NCI-H446 treated with DMSO at 0.1 percent for 48 hours (cell line): Measurements from ENCODE around the gene CHST3.

Experiments
- DNase-seq: peaks from one replicate; lab custom pipeline; 2025; lab: John Stamatoyannopoulos, UW

The CHST3 gene

GRCh38 chr10:72010234-72010973, 46.2 kb downstream of the CHST3 start:
- no peak for DNase-seq

DNA sequence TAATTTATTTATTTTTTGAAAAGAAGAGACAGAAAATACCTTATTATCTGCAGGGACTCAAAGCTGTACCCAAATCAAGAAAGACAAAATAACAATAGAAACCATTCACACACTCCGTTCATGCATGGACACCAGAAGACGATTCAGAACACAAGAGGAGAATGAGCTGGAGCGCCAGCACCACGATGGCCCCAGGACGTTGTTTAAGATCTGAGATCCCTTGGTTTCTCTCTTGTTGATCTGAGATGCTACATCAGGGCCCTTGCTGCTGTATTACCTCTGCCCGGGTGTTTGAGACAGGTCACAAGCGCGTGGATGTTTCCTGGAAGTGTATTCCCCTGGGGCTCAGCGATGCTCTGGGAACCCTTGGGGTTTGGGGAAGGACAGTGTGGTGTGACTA, 46.8 kb downstream of the CHST3 start:
- DNase-seq: no peak

- no peak for DNase-seq
Measured at GRCh38 chr10:72011468-72011867, 47.3 kb downstream of the CHST3 start.

DNA sequence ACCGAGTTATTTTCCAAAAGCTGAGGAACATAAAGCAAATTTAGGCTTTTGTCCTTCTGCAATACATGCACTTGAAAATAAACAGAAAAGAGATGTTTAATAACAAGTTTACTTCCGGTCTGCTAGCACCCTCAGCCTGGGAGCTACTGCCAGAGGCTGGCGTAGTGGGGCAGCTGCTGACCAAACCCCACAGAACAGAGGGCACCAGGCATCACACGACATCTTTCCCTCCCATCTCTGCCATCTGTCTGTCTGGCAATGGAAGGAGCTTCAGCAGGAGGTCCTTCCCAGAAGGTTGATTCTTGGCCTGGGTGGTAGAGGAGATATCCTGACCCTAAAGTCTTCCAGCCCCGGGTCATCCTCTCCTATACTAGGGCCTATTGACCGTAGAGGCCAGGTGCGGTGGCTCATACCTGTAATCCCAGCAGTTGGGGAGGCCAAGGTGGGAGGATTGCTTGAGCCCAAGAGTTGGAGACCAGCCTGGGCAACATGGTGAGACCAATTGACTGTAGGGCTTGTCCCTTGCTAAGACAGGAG, 47.8 kb downstream of the CHST3 start:
- no peak for DNase-seq

GRCh38 chr10:72012796-72013195, 48.6 kb downstream of the CHST3 start:
- no peak for DNase-seq

DNA sequence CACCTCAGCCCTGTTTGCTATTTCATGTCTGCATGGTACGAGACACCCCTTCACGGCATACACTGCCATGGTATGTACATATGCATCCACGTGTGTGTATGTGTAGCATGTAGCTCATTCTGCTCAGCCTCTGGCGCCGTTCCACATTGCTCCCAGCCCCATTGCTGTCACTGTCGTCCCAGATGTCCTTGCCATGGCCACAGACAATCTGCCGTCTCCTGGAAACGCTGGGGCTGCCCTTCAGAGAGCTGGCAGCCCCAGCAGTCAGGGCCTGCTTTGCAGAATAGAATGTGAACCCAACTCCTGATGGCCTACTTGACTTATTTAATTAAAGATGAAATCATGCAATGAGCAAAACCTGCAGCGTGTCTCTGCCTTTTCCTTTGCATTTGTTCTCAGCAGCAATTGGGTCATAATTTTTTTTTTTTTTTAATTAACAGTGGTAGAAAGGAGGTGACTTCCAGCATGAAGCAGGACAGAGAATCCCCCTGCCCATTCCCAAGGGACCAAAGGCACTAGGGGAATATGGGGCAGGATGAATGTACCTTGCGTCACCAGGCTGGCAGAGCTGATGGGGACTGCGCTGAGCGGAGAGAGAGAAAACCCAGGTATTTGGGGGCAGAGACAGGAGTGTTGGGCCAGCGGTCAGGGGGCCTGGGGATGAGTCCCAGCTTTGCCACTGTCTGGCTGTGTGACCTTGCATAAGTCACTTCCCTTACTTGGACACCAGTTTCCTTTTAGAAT, 49.2 kb downstream of the CHST3 start:
- peak; percentile 8 for DNase-seq

GRCh38 chr10:72014197-72014596, 50.0 kb downstream of the CHST3 start:
- no peak for DNase-seq

- no peak for DNase-seq
Measured at GRCh38 chr10:72014785-72015480, 50.7 kb downstream of the CHST3 start.

DNA sequence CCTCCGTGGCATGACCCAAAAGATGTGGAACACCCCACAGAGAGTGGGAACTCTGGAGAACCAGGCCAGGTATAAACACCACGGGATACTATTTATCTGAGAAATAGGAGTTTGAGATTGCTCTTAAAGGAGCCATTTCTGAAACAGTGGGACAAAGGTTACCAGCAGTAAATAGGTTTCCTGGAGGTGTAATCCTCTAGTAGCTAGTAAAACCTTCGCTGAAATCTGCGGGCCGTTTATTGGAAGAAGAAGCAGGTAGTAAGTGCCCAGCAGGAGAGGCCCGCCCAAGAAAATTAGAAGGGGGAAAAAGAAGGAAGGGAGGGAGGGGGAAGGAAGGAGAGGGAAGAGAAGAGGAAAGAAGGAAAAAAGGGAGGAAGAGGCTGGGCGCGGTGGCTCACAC, 51.6 kb downstream of the CHST3 start:
- no peak for DNase-seq

DNA sequence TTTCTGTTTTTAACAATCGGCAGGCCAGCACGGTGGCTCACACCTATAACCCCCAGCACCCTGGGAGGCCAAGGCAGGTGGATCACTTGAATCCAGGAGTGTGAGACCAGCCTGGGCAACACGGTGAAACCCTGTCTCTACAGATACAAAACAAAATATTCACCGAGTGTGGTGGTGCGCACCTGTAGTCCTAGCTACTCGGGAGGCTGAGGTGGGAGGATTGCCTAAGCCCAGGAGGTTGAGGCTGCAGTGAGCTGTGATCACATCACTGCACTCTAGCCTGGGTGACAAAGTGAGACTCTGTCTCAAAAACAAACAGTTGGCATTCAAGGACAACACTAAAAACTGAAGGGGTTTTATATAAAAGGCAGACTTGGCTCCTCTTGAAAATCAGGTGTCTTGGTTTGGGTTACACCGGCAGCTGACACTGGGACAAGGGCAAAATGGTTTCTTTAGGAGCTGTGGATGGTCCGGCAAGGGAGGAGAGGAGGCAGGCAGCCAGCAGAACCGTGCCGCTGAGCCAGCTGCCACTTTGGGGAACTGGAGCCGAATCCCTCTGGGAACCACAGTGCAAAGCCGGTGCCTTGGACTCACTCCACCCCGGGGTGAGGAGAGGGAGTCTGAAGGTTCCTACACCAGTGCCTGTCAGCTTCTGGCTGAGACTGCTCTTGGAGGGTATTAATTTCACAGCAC, 52.6 kb downstream of the CHST3 start:
- no peak for DNase-seq

DNA sequence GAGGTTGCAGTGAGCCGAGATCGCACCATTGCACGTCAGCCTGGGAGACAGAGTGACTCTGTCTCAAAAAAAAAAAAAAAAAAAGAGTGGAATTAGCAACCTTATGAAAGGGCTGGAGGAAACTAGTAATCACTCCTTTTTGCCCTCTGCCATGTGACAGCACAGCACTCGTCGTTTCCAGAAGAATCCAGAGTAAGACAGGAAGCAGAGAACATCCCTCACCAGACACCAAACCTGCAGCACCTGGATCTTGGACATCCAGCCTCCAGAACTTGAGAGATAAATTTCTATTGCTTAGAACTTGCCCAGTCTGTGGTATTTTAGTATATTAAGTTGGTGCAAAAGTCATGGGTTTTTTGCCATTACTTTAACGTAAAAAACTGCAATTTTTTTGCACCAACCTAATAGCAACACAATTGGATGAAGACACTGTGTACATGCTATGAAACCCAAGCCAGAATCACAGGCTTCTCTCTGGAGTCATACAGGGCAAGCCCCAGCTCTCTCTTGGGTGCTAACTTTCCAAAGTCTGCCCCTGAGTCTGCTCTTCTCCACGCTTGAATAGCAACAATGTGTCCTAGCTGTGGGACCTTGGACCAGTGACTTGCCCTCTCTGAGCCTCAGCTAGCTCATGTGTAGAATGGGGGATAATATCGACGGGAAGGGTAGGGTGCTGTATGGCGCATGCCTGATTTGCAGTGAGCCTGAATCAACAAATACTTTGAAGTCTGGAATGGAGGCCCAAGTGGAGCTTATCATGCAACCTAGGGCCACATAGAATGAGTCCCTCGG, 55.1 kb downstream of the CHST3 start:
- DNase-seq: no peak

DNA sequence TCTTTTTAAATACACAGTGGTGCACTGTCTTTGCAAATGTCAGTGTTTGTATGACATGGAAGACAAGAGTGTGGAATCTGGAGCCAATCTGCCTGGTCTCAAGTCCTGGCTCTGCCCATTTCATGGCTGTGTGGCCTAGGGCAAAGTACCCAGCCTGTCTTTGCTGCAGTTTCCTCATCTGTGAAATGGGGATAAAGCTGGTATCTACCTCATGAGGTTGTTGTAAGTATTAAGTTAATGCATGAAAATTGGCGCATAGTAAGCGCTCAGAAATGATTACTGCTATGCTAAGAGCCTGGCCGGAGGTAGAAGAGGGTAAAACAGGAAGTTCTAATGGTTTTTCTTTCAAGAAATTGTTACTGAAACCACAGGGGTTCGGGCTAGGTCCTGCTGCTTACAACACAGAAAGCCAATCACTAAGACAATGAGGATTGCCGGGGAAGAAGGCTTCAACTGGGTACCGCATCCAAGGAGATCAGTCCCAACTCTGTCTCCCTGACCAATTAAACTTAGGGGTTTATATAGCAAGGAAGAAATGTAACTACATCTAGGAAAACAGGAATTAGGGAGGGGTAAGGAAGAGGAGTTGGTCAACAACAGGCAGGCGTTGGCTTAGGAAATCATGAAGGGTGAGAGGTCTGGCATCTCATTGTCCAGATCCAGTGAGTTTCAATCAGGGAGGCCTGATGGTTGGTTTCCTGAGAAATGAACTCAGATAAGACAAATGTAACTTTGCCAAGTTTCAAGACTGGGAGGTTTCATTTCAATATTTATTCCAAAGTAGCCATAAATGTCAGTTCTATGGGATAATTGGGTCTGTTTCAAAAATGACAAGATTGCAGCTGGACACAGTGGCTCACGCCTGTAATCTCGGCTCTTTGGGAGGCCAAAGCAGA, 57.0 kb downstream of the CHST3 start:
- no peak for DNase-seq

DNA sequence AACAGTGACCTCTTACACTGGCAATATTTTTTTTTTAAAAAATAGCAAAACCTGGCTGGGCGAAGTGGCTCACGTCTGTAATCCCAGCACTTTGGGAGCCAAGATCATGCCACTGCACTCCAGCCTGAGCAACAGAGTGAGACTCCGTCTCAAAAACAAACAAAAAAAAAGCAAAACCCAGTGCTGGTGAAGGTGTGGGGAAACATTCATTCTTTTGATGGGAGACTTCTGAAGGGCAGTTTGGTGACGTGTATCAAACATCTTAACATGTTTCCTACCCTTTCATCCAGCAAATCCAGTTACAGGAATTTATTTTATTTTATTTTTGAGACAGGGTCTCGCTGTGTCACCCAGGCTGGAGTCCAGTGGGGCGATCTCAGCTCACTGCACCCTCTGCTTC, 58.0 kb downstream of the CHST3 start:
- DNase-seq: no peak

DNA sequence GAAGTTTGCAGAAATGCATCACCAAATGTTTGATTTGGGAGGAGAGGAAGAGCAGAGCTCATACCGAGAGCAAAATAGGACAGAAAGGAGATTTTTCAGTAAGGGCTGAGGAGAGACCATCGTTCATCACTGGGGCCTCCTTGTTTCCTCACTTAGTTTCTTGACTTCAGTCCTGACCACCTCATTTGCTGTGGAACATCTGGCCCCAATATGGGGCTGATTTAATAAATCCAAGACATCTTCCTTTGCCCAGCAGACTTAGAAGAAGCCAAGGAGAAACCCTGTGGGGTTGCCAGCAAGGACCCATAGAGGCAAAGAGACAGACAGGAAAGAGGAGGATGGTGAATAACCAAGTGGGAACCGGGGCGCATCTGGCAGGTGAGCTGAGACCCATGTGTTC, 60.4 kb downstream of the CHST3 start:
- DNase-seq: no peak

GRCh38 chr10:72025400-72025799, 61.2 kb downstream of the CHST3 start:
- no peak for DNase-seq

DNA sequence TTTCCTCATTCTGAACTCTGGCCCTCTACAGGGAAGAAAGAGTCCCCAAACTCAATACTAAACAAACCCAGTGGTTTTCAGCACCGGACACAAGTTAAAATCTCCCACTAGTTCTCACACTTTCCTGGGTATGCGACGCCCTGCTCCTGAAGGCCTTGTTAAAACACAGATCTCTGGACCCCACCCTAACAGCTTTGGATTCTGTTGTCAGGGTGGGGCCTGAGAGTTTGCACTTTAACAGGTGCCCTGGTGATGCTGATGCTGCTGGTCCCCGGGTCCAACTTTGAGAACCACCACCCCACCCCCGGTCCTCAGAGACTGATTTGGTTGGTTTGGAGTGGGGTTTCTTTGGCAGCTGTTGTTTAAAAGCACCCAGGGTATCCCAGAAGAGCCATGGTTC, 61.6 kb downstream of the CHST3 start:
- DNase-seq: no peak

DNA sequence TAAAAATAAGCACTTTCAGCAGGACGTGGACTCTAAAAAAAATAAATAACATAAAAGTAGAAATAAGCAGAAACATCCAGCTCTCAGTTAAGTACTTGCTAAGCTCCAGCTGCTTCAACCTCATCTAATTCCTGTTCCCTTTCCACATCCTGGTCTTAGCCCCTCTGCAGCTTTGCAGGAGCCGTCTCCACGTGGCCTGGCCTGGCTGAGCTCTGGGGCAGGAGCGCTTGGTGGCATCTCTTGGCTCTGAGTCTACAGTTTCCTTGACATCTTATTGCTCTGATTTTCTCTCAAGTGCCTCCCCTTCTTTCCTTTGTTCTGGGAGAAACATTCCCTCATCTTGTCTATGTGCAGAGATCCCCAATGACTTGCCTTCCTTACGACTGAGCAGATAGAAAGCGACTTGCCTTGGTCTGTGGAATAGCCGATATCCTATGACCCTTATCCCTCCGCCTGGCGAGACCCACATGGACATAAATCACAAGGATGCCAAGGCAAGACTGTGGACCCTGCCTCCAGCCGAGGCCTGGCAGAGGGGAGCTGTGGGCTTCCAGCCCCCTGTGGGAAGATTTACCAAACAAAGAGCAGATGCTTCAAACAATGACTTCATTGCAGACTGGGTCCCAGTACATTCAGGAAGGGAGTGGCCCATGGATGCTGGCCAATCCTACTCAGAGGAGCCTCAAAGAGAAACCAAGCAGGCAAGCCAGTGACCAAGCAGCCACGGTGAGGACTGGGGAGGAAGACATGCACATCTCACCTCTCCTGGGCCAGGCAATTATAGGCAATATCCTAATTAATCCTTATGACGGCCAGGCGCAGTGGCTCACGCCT, 62.3 kb downstream of the CHST3 start:
- no peak for DNase-seq

DNA sequence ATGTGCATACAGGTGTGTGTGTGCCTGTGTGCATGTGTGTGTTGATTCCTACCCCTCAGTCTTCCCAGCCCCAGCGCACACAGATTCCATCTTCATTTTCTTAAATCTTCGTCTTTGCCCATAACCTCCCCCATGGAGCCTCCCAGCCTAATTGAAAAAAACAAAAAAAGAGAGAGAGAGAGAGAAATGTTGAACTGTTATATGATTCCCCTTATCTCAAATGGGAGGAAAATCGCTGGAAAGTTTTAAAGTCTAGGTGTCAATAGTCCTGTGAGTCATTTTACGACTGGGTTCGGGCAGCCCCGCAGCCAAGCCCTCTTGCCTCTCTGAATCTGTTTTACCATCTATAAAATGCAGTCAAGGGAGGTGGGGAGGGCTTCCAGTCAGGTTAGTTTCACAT, 63.3 kb downstream of the CHST3 start:
- DNase-seq: no peak

GRCh38 chr10:72029414-72029813, 65.2 kb downstream of the CHST3 start:
- no peak for DNase-seq
